Activated CD4-positive, CD25-positive, alpha-beta regulatory T cell treated with anti-CD3 and anti-CD28 coated beads, Interleukin-2, amount 50 U/mL, for 72 hours (primary cell): ENCODE data around the gene GRK7.
"Not testable (repeated sequence)": the region's sequence is repeated elsewhere in the genome, so short reads cannot be mapped to it uniquely, and the experiment has no call there.

ENCODE experiments used
- DNase-seq: peaks from one replicate; pipeline ENCODE4 v3.0.0; 2021

The GRK7 gene

DNA sequence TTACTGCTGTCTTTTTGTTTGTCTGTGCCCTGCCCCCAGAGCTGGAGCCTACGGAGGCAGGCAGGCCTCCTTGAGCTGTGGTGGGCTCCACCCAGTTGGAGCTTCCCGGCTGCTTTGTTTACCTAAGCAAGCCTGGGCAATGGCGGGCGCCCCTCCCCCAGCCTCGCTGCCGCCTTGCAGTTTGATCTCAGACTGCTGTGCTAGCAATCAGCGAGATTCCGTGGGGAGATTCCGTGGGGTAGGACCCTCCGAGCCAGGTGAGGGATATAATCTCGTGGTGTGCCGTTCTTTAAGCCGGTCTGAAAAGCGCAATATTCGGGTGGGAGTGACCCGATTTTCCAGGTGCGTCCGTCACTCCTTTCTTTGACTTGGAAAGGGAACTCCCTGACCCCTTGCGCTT, 656 bp upstream of the GRK7 start:
- not testable (repeated sequence) for DNase-seq

DNA sequence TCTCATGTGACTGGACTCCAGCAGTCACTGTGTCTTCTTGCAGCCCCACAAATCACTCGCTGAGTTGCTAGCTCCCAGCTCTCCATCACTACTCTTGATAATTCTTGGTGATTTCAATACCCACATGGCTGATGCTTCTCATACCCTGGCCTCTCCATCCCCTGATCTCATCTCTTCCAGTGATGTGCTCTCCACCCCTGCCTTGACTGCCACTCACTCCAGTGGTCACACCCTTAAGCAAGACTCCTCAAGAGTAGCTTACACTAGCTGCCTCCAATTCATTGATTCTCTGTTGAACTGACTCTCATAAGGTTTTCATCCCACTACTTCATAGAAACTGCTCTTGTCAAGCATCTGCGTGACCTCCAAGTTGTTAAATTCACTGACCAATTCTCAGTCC, 837 bp downstream of the GRK7 start:
- DNase-seq = no peak

DNA sequence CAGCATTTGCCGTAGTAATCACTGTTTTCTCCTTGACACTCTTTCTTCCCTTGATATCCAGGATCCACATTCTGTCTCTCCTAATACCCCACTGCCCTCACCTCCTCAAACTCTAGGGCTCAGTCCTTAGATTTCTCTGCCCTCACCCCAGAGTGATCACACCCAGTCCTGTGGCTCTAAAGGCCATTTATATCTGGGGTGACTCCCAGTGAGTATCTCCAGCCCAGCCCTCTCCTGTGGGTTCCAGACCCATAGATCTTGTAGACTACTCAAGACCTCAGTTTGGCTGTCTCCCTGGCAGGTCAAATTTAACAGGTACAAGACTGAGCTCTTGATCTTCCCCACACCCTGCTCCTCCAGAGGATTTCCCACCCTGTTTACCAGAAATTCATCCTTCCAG, 1.3 kb downstream of the GRK7 start:
- no peak for DNase-seq

DNA sequence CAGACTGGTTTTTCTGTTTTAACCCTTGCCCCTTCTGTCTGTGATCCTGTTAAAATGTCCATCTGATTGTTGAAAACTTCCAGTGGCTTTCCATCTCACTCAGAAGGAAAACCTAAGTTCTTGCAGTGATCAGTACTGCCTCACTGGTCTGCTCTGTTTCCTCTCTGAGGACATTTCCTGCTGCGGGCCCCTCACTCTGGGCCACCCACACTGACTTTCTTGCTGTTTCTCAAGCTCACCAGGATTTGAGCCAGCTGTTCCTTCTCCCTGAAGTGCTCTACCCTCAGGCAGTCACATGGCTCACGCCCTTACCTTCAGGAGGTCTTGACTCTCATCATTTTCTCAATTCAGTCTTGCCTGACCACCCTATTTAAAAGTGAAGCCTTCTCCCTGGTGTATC, 1.8 kb downstream of the GRK7 start:
- DNase-seq = no peak

DNA sequence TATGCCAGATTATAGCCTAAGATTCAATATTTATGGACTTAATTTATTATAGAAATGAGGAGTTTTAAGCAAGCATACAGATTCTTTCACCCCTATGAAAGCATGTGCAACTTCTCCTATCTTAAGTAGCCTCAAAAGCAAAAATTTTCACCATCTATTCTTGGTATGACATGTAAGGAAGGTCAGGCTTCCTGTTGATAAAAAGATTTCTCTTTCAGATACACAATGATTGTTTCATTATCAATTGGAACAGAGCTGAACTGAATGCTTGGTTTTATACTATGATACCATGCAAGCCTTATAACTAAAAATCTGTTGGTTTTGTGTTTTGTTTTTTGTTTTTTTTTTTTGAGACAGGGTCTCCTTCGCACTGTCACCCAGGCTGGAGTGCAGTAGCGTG, 3.9 kb downstream of the GRK7 start:
- DNase-seq = no peak

DNA sequence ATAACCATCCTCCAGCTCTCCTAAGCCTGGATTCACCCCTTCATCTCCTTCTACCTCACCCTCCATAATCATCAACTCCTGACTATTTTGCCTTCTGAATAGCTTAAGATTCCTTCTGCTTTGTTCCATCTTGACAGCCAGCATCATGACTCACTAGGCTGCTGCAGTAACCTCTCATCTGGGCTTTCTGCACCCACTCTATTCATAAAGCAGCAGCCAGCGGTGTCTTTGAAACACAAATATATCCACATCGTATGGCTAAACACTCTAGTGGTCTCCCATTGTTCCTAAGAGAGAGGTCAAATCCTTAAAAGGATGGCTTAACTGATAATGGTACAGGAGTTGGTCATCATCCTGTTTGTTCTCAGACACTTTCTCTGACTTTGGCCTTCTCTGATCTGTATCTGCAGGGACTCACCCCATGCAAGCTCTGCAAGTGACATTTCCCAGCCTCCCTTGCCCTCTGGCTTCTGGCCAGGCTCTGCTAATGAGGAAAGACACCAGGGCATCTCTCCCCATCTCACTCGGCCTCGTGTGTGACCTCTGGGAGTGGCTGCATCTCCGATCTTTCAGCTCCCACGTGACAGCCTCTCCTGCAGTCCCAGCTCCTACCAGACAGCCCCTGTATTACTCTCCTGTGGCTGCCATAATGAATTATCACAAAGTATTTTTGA, 6.2 kb downstream of the GRK7 start:
- DNase-seq = no peak

DNA sequence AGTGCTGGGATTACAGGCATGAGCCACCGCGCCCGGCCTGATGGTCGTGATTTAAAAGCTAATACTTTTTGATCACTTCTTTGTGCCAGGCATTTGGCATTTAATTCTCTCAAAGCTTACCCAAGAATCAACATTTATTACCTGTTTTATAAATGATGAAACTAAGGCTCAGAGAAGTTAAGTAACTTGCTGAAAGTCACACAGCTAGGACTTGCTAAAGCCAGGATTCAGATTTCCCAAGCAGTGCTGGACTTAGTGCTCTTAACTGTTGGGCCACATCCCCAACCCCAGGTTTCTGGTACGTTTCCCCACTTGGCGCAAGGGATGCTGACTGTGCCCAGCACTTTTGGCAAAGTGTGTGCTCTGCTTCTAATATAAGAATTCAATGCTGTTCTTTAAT, 10.5 kb downstream of the GRK7 start:
- DNase-seq = no peak

DNA sequence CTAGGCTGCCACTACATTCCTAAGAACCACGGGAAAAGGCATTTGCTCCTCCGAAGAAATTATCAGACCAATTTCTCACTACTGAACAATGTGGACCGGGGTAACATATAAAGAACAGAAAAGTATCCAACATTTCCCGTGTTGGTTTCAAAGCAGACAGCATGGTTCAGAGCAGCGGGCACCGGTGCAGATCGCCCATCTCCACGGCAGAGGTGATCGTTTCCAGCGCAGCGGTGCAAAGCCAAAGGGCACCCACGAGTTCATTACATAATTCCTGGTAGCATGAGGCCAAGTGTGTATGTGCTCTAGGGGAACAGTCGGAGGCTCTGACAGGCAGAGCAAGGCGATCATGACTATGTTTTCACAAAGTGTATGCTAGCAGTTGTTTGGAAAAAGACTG, 13.2 kb downstream of the GRK7 start:
- DNase-seq = no peak

DNA sequence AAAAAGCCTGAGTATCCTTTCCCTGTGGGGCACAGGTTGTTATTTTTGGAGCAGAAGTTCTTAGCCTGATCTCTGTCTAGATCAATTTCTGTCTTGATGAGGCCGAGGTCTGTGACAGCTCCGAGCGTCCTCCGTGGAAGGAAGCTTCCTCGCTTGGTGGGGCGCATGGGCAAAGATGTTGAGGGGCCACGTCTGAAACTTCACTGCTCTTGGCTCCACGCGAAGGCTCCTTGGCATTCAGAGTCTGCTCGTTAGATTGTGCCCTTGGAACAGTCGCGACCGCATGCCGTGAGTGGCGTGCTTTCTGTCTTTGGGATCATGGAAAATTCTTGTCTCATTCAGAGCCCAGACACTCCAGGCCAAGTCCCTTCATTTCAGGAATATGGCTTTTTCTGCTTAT, 13.7 kb downstream of the GRK7 start:
- DNase-seq = no peak

DNA sequence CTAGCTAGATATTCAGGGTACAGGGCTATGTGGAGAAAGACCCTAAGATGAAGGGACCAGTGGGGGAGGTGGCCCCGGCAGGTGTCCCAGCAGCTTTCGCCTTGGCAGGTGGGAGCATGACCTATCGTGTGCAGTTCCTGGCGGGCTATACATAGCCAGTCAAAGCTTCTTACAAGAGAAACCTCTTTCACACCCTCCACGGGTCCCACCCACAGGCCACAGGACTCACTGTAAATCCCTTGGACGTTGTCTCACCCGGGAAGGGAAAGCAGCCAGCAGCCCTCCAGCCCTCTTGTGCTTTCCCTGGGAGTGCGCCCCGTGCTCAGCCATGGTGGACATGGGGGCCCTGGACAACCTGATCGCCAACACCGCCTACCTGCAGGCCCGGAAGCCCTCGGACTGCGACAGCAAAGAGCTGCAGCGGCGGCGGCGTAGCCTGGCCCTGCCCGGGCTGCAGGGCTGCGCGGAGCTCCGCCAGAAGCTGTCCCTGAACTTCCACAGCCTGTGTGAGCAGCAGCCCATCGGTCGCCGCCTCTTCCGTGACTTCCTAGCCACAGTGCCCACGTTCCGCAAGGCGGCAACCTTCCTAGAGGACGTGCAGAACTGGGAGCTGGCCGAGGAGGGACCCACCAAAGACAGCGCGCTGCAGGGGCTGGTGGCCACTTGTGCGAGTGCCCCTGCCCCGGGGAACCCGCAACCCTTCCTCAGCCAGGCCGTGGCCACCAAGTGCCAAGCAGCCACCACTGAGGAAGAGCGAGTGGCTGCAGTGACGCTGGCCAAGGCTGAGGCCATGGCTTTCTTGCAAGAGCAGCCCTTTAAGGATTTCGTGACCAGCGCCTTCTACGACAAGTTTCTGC, 15.0 kb downstream of the GRK7 start:
- no peak for DNase-seq

DNA sequence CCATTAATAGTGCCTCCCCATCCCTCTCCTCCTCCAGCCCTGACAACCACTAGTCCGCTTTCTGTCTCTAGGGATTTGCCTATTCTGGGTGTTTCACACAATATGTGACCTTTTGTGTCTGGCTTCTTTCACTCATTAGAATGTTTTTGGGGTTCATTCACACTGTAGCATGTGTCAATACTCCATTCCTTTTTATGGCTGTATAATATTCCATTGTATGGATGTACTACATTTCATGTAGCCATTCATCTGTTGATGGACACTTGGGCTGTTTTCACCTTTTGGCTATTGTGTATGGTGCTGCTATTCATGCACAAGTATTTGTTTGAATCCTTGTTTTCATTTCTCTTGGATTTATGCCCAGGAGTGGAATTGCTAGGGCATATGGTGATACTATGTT, 16.5 kb downstream of the GRK7 start:
- no peak for DNase-seq

DNA sequence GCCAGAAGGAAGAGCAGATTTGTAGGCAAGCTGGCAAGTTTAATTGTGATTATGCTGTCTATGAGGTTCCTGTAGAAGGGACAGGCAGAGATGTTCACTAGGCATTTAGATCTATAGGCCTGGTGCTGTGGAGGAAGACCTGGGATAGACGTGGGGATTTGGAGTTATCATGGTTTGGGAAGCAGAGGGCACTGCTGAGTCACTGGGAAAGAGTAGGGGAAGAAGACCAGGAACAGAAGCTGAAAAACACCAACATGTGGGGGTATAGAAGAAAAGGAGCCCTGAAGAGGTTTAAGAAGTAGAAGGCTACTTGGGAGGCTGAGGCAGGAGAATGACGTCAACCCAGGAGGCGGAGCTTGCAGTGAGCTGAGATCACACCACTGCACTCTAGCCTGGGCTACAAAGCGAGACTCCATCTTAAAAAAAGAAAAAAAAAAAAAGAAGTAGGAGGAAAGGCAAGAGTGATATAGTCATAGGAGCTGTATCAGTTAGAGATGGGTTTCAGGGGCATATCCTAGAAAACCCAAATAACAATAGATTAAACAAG, 19.3 kb downstream of the GRK7 start:
- DNase-seq = no peak

DNA sequence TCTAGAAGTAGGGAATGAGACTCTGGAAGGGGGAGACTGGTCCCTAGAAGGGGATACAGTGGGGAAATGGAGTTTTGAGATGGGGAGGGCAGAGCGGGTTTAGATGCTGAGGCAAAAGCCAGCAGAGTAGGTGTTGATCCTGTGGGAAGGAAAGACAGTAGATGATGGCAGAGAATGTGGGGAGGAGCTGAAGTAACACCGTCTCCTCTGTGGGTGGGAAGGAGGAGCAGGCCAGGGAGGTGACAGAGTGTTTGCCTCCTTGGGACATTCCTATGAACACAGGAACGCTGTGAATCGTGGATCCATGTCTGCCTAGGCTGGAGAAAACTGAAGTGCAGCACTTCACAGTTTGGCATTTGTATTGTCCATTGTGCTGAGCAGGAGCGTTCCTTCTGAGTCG, 20.4 kb downstream of the GRK7 start:
- DNase-seq = no peak

DNA sequence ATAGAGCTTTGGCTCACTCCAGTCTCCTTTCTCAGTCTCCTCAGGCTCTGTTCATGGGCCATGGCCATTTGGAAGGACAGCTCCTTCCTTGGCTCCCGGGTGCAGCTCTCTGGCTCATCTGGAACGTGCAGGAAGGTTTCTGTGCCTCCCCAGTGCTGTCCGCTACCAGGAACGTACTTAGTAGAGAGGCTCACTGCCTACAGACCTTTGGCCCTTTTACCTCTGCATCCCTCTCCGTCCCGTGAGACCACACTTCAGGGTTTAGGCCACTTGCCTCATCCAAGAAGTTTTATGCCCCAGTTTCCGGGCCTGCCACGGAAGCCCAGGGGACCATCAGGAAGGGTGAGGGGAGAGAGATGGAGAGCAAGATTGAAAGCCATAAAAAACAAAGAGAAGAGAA, 20.9 kb downstream of the GRK7 start:
- DNase-seq = no peak

DNA sequence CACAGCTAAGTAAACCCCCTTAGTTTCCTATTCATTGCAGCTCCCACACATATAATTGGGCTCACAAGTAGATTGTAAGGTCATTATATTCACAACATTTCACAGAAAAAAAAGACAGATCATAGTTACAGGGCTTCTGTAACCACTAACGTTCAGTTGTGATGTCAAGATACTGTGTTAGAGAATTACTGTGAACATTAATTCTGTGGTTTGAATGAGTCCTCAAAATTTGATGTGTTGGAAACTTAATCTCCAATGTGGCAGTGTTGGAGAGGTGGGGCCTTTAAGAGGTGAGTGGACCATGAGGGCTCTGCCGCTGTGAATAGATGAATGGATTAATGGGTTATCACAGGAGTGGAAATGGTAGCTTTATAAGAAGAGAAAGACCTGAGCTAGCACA, 21.3 kb downstream of the GRK7 start:
- no peak for DNase-seq

DNA sequence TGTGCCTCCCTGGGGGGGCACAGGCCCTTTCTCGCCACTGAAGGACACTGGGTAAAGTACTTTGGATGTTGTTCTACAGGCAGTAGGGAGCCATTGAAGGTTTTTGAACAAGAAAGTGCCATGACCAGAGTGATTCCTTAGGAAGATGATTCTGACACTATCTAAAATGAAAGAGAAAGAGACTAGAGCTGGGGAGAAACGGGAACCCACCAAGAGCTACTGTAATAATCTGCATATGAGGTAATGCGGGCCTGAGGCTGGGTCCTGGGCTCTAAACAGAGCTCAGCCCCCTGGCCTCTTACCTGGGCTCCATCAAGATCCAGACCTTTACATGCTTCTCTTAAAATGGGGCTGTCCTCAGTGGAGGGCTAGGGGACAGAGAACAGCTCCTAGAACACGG, 24.9 kb downstream of the GRK7 start:
- no peak for DNase-seq

DNA sequence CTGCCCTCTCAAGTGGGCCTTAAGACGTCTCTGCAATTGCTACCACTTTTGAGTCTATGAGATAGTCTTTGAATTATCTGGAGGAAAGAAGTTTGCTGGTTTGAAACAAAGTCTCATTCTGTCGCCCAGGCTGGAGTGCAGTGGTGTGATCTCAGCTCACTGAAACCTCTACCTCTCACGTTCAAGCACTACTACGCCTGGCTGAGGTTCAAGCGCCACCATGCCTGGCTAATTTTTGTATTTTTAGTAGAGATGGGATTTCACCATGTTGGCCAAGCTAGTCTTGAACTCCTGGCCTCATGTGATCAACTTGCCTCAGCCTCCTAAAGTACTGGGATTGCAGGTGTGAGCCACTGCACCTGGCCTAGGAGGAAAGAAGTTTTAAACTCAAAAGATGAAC, 25.5 kb downstream of the GRK7 start:
- DNase-seq = not testable (repeated sequence)

DNA sequence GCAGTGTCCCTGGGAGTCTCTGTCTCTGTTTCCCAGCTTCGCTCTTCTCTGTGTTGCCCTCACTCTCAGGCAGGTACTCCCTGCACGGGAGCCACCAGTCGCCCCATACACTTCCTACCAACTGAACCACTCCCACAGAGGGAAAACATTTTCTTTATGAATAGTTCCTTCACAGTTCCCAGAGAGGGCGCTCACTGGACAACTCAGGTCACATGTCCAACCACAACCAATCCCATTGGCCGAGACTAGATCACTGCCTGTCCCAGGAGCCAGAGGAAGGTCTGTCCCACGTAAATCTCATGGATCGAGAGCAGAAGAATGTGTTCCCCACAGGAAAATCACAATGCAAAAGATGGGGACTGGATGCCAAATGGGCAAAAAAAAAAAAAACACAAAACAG, 26.1 kb downstream of the GRK7 start:
- DNase-seq = no peak

DNA sequence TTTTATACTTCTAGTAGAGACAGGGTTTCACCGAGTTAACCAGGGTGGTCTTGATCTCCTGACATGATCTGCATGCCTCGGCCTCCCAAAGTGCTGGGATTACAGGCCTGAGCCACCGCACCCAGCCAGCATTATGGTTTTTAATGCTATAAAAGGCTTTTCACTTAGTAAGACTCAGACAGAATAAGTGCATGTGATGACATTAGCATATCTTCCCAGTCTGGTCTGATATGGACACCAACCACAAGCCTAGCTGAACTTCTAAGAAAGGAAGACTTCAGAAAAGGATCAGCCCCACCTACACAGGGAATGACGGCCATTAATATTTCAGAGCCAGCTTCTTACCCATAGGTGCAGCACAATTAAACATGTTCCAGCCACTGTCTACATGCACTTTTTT, 27.0 kb downstream of the GRK7 start:
- DNase-seq = no peak

DNA sequence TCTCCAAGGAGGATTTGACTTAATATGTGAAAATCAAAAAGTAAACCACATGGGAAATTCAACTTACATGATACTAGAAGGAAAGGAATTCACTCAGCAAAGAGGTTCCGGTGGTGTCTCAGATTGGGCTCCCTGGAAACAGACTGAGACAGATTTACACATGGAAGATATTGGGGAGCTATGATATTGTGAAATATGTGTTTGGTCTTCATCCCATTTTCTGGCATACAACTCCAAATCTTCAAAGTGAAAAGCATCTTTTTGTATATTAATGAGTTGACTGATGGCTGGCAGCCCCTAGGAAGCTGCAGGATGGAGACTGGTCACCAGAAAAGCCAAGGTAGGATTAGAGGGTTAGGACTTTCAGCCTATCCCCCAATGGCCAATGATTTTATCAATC, 29.3 kb downstream of the GRK7 start:
- DNase-seq = no peak

DNA sequence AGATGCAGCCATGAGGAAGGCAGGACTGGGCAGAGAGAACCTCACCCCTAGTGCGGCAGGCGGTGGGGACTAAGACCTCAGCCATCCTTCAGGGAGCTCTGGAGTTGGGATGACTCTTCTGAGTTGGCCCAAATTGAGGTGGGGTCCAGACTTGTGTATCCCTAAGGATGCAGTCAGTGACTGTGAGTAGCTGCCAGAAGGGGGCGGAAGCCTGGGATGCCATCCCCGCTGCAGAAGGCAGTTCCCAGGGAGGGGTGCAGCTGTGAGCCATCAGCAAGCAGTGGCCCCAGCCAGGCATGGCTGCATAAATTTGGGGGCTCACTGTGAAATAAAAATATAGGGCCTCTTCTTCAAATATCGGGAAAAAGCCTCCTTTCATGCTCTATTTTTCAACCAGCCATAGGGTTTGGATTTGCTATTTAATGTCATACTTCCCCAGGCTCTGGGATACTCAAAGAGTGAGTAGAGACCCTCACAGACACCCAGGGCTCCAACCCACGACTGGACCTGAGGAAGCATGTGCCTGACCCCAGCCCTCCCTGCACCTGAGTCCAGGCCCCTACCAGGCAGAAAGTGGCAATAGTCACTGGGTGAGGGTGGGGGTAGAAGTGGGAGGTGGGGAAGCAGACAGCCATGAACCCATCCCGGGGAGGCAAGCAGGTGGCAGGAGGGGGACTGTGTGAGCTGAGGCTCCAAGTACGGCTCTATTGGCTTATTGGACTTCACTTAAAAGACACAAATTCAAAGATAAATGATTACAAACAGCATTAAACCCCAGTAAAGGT, 30.5 kb downstream of the GRK7 start:
- no peak for DNase-seq

DNA sequence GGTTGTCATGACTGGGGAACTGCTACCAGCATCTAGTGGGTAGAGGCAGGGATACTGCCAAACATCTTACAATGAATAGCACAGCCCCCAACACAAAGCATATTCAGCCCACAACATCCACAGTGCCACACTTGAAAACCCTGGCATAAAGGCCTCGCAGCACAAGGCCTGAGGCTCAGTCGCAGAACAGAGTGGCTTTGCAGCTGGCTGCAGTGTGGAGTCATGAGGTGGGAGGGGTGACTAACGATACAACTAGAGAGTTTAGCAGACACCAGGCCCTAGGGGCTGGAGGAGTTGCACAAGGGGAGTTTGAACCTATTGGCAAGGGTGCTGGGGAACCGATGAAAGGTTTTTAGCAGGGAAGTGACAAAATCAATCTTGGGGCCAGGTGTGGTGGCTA, 32.1 kb downstream of the GRK7 start:
- DNase-seq = no peak

DNA sequence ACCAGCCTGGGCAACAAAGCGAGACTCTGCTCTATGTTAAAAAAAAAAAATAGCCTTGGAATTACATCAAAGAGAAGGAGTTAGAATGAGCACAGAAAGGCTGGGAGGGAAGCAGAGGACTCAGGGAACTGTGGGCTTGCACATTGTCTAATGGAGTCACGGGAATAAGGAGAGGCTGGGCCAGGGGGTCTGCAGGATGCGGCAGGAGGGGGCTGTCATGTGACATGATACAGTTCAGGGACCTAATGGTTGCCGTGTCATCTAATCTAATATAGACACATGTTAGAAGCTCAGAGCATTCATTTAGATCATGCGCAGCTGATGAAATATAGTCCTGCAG, 32.5 kb downstream of the GRK7 start:
- no peak for DNase-seq
